Adrenal gland (tissue), 5 donors: ENCODE measurements around the gene C3.

Source experiments
- CTCF ChIP-seq, 6 experiments: fragments of 450-650 bp in 4 of 6; fragments of 200-600 bp in 2 of 6; sonication (generic) in 1 of 6; IDR thresholded peaks; 1 replicate in 5 of 6; 2 replicates in 1 of 6; pipeline versions ENCODE4 v1.5.1 to v1.8.0; 2016 to 2021; ENCODE audit warnings: antibody characterized with exemption in 6 of 6, mild to moderate bottlenecking in 2 of 6, moderate library complexity in 1 of 6
- POLR2A ChIP-seq, 2 donors: fragments of 450-650 bp; IDR thresholded peaks; one replicate each; pipeline ENCODE4 v1.6.1; 2017; ENCODE audit warnings: antibody characterized with exemption in 2 of 2, mild to moderate bottlenecking in 2 of 2, moderate library complexity in 1 of 2
- donor health status: DM: no; HTN: no; CAD: no.

DNA sequence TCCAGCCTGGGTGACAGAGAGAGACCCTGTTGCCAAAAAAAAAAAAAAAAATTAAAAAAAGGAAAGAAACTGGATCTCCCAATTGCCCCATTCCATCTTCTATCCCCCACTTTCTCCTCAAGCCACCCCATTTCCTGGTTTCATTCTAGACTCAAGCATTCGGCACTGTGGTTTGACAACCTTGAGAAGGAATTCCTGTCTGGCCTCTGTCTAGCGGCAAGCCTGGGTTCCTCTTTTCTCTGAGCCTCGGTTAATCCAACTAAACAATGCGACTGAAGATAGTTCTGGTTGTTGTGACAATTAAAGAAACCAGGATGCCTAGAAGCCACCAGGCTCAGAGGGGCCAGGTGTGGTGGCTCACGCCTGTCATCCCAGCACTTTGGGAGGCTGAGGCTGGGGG lies 3.3 kb upstream of the C3 start:
- TF ChIP-seq CTCF (IDR thresholded peaks at IDR 0.05) (no peak), POLR2A (IDR thresholded peaks at IDR 0.05) (no peak)
